SH-SY5Y (cell line): ENCODE data around the gene KIF5C.

Experiments used
- GATA2 ChIP-seq: IDR thresholded peaks from 2 replicates; pipeline ENCODE4 v1.6.1; 2011; ENCODE audit warnings: mild to moderate bottlenecking, low read depth, low read length
- GATA3 ChIP-seq: IDR thresholded peaks from 2 replicates; pipeline ENCODE4 v1.6.1; 2011; ENCODE audit warnings: low read depth, mild to moderate bottlenecking, low read length, moderate library complexity

KIF5C gene

GRCh38 chr2:149012545-149012944, 137.5 kb downstream of the KIF5C start:
- TF ChIP-seq GATA3 (no peak), GATA2 (no peak)

- TF ChIP-seq GATA2 (no peak), GATA3 (no peak)
Observed at GRCh38 chr2:149015501-149015900, 140.5 kb downstream of the KIF5C start.

- TF ChIP-seq GATA3 = no peak
- no peak for TF ChIP-seq GATA2
Observed at GRCh38 chr2:149015926-149016563, 141.0 kb downstream of the KIF5C start.

GRCh38 chr2:149017116-149017985, 142.3 kb downstream of the KIF5C start:
- TF ChIP-seq GATA3 = no peak

- TF ChIP-seq GATA2 = no peak
- TF ChIP-seq GATA3 = no peak
Observed at GRCh38 chr2:149018981-149019380, 144.0 kb downstream of the KIF5C start.

GRCh38 chr2:149019768-149020167, 144.7 kb downstream of the KIF5C start:
- TF ChIP-seq GATA2 (no peak), GATA3 (no peak)

- no peak for TF ChIP-seq GATA3
- TF ChIP-seq GATA2 = no peak
Observed at GRCh38 chr2:149020432-149020851, 145.4 kb downstream of the KIF5C start.

- TF ChIP-seq GATA3 (no peak), GATA2 (no peak)
Observed at GRCh38 chr2:149021271-149021719, 146.3 kb downstream of the KIF5C start.

GRCh38 chr2:149021761-149022160, 146.7 kb downstream of the KIF5C start:
- TF ChIP-seq GATA3 (no peak), GATA2 (no peak)

GRCh38 chr2:149023091-149023490, 148.1 kb downstream of the KIF5C start:
- TF ChIP-seq GATA3 = no peak
- TF ChIP-seq GATA2 = no peak

- TF ChIP-seq GATA2 = no peak
Observed at GRCh38 chr2:149027590-149028250, 152.7 kb downstream of the KIF5C start.

GRCh38 chr2:149028377-149028776, 153.3 kb downstream of the KIF5C start:
- TF ChIP-seq GATA2 = no peak
- TF ChIP-seq GATA3 = no peak

- TF ChIP-seq GATA2 = no peak
Observed at GRCh38 chr2:149028891-149029290, 153.9 kb downstream of the KIF5C start.

GRCh38 chr2:149029307-149029965, 154.4 kb downstream of the KIF5C start:
- TF ChIP-seq GATA2 (no peak), GATA3 (no peak)

GRCh38 chr2:149031396-149031795, 156.4 kb downstream of the KIF5C start:
- TF ChIP-seq GATA3 = no peak
- no peak for TF ChIP-seq GATA2
